ENCODE measurements around the gene HLA-DMA.
A peak's percentile ranks its signal among the peaks of the same experiment; 100 is the strongest.

HLA-DMA gene

GRCh38 chr6:32941214-32941768 is 11.6 kb downstream of the HLA-DMA start:
- TF ChIP-seq ZFX (IDR thresholded peaks at IDR 0.05; ENCODE audit: borderline replicate concordance) = no peak
- H3K27ac ChIP-seq = no peak overlapping the region; the same call in 1 of the 2 replicates

DNA sequence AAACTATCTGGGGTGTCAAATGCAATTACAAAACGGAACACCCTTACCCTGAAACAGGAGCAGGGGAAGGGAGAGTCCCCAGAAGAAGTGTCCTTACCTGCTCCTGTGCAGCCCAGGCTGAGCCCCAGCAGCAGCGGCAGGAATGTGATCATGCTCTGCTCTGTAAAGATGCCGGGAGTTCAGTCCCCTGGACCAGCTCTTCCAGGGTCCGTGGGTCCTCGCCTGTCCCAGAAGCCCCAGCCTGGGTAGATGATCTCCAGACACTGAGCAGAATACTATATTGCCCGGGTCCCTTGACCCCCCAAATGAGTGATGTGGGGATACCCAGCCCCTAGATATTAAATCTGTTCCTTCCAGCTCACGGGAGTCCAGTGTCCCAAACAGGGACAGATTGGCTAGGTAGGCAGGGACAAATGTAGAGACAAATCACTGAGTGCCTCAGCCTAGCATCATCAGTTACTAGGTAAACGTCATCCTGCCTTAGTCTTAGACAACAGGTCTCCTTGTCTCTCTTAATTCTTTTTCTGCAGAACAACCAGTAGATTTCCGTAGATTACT is 12.2 kb downstream of the HLA-DMA start, which contains the start of gene HLA-DMB:
Gene HLA-DMB (minus strand): TSS at position 373 of the 558 bp plus-strand sequence. CDS start 221 bp downstream, at position 152.
- H3K27ac ChIP-seq = no peak within 1 kb of the TSS; the same call in 1 of the 2 replicates
- no peak for TF ChIP-seq ZFX (IDR thresholded peaks at IDR 0.05; ENCODE audit: borderline replicate concordance)
- TF ChIP-seq, protein P1, sequence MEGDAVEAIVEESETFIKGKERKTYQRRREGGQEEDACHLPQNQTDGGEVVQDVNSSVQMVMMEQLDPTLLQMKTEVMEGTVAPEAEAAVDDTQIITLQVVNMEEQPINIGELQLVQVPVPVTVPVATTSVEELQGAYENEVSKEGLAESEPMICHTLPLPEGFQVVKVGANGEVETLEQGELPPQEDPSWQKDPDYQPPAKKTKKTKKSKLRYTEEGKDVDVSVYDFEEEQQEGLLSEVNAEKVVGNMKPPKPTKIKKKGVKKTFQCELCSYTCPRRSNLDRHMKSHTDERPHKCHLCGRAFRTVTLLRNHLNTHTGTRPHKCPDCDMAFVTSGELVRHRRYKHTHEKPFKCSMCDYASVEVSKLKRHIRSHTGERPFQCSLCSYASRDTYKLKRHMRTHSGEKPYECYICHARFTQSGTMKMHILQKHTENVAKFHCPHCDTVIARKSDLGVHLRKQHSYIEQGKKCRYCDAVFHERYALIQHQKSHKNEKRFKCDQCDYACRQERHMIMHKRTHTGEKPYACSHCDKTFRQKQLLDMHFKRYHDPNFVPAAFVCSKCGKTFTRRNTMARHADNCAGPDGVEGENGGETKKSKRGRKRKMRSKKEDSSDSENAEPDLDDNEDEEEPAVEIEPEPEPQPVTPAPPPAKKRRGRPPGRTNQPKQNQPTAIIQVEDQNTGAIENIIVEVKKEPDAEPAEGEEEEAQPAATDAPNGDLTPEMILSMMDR (IDR thresholded peaks at IDR 0.05) = no peak

GRCh38 chr6:32938494-32938893 is 14.4 kb downstream of the HLA-DMA start:
- no peak for TF ChIP-seq ZFX (IDR thresholded peaks at IDR 0.05; ENCODE audit: borderline replicate concordance)
- TF ChIP-seq, protein P1 (IDR thresholded peaks at IDR 0.05) = no peak
- H3K27ac ChIP-seq = no peak overlapping the region

GRCh38 chr6:32937230-32937633 is 15.7 kb downstream of the HLA-DMA start:
- no peak overlapping the region for H3K27ac ChIP-seq
- no peak for TF ChIP-seq ZFX (IDR thresholded peaks at IDR 0.05; ENCODE audit: borderline replicate concordance)
- TF ChIP-seq, protein P1 (IDR thresholded peaks at IDR 0.05) = no peak

DNA sequence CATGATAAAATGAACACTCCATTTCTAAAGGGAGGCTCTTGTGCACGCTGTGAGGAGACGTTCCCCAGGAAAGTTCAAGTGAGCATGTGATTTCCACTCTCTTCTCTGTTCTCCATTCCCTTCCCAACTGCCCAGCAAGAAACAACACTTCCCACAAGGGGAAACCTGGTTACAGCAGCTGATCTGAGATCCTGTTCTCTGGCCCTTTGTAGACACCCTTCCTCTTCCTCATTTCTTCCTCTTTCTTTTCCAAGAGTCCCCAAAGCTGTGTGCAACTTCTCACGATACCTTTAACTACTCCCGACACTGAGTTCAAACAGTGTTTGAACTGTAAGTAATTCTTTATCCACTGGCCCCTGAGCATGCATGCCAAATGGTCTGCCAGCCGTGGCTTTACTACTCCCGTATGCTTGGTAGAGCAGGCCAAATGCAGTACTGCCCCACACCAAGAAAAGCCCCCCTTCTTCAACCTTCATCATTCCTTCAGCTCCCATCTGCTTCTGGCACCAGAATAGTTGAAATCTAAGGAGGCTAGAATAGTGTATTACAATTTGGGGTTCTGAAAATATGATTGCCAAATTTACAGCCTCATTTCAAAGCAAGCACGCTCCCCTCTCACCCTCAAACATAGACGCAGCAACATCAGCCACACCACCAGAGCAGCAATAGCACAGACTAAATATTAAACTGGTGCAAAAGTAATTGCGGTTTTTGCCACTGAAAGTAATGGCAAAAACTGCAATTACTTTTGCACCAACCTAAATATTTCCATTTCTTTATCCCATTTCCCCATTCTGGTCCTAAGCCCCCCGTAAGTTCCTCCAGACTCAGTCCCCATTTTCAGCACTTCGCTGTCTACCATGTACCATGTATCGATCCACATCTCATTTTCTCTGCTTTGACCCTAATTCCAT is 16.4 kb downstream of the HLA-DMA start:
- no peak overlapping the region for H3K27ac ChIP-seq
- TF ChIP-seq ZFX (IDR thresholded peaks at IDR 0.05; ENCODE audit: borderline replicate concordance) = no peak
- TF ChIP-seq, protein P1 (IDR thresholded peaks at IDR 0.05) = no peak

- TF ChIP-seq, protein P1 (IDR thresholded peaks at IDR 0.05) = no peak
- no peak for TF ChIP-seq ZFX (IDR thresholded peaks at IDR 0.05; ENCODE audit: borderline replicate concordance)
- H3K27ac ChIP-seq = no peak overlapping the region
Observed at GRCh38 chr6:32935551-32936238, 17.2 kb downstream of the HLA-DMA start.

DNA sequence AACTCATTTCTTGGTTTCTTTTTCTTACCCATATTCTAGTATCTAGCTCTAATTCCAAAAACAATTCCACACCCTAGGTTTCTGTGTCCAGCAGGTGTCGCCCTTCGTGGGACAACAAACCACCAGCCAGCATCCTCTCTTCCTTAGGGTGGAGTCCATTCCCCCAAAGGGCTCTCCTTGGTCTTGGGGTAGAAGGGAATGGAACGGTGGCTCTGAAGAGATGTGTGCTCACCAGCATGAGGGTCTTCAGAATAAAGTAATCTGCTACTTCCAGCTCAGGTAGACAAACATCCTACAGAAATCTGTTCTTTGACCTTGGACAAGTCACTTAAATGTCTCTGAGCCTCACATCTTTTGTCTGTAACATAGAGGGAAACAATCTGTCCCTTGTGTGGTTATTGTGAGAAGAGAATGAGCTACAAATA is 19.2 kb downstream of the HLA-DMA start:
- no peak for TF ChIP-seq ZFX (IDR thresholded peaks at IDR 0.05; ENCODE audit: borderline replicate concordance)
- TF ChIP-seq, protein P1 (IDR thresholded peaks at IDR 0.05) = peak; percentile 93
- H3K27ac ChIP-seq = no peak overlapping the region

Measured in 22Rv1 (cell line).